Measurements from ENCODE around the gene ASAP3.
"Not testable (repeated sequence)": the region's sequence is repeated elsewhere in the genome, so short reads cannot be mapped to it uniquely, and the experiment has no call there.

The ASAP3 gene

GRCh38 chr1:23514111-23514679 lies 30.2 kb upstream of the ASAP3 start:
- no peak for FAIRE-seq

- no peak for FAIRE-seq
These were observed 25.9 kb upstream of the ASAP3 start for GRCh38 chr1:23509896-23510295.

GRCh38 chr1:23506376-23507107 lies 22.6 kb upstream of the ASAP3 start:
- no peak for FAIRE-seq

- FAIRE-seq: no peak
These were observed 21.9 kb upstream of the ASAP3 start for GRCh38 chr1:23505851-23506250.

- not testable (repeated sequence) for FAIRE-seq
These were observed 20.2 kb upstream of the ASAP3 start for GRCh38 chr1:23504156-23504555.

- FAIRE-seq: no peak
These were observed 19.0 kb upstream of the ASAP3 start for GRCh38 chr1:23502951-23503350.

GRCh38 chr1:23500466-23500865 lies 16.5 kb upstream of the ASAP3 start:
- FAIRE-seq: no peak

- no peak for FAIRE-seq
These were observed 13.9 kb upstream of the ASAP3 start for GRCh38 chr1:23497777-23498439.

- no peak for FAIRE-seq
These were observed 12.7 kb upstream of the ASAP3 start for GRCh38 chr1:23496490-23497181.

- not testable (repeated sequence) for FAIRE-seq
These were observed 10.9 kb upstream of the ASAP3 start for GRCh38 chr1:23494836-23495235.

- FAIRE-seq: not testable (repeated sequence)
These were observed 8.8 kb upstream of the ASAP3 start for GRCh38 chr1:23492776-23493175.

GRCh38 chr1:23492132-23492720 lies 8.2 kb upstream of the ASAP3 start:
- no peak for FAIRE-seq

GRCh38 chr1:23489842-23490241 lies 5.9 kb upstream of the ASAP3 start:
- no peak for FAIRE-seq

GRCh38 chr1:23485002-23485332 lies 988 bp upstream of the ASAP3 start:
- no peak for FAIRE-seq

- no peak for FAIRE-seq
These were observed 448 bp upstream of the ASAP3 start for GRCh38 chr1:23484253-23485001.

- FAIRE-seq: no peak
These were observed 2.1 kb downstream of the ASAP3 start for GRCh38 chr1:23481904-23482303.

GRCh38 chr1:23481026-23481597 lies 2.9 kb downstream of the ASAP3 start:
- FAIRE-seq: no peak

- FAIRE-seq: no peak
These were observed 3.6 kb downstream of the ASAP3 start for GRCh38 chr1:23480187-23481025.

- no peak for FAIRE-seq
These were observed 4.4 kb downstream of the ASAP3 start for GRCh38 chr1:23479666-23479941.

GRCh38 chr1:23478896-23479665 lies 4.9 kb downstream of the ASAP3 start:
- no peak for FAIRE-seq

All from TTC549 (cell line).